Measurements from ENCODE around the gene GYPB.
"Not testable (repeated sequence)": the region's sequence is repeated elsewhere in the genome, so short reads cannot be mapped to it uniquely, and the experiment has no call there.

The GYPB gene

GRCh38 chr4:143996193-143996592, 23.0 kb downstream of the GYPB start:
- H3K9me3 ChIP-seq (ENCODE audit: control insufficient read depth, insufficient read depth, low read depth, low read length); POLR2A ChIA-PET; H3K4me3 ChIP-seq (ENCODE audit: low read depth, low read length); H3K36me3 ChIP-seq (ENCODE audit: control insufficient read depth in 2 of 2, insufficient read depth in 1 of 2, low read length in 2 of 2); CTCF ChIA-PET; H3K4me1 ChIP-seq (ENCODE audit: control insufficient read depth, insufficient read depth, low read length); H3K27ac ChIP-seq (ENCODE audit: extremely low read depth, low read depth, low read length): not testable (repeated sequence)

- CTCF ChIA-PET: not testable (repeated sequence)
Observed at GRCh38 chr4:143991761-143992160, 27.4 kb downstream of the GYPB start.

GRCh38 chr4:143990717-143991116, 28.5 kb downstream of the GYPB start:
- H3K27ac ChIP-seq (ENCODE audit: extremely low read depth, low read depth, low read length); H3K4me3 ChIP-seq (ENCODE audit: low read depth, low read length); H3K36me3 ChIP-seq (ENCODE audit: control insufficient read depth in 2 of 2, insufficient read depth in 1 of 2, low read length in 2 of 2); H3K4me1 ChIP-seq (ENCODE audit: control insufficient read depth, insufficient read depth, low read length); POLR2A ChIA-PET; CTCF ChIA-PET; H3K9me3 ChIP-seq (ENCODE audit: control insufficient read depth, insufficient read depth, low read depth, low read length): not testable (repeated sequence)

More at GRCh38 chr4:143991761-143992160, 27.4 kb downstream of the GYPB start:
- H3K4me1 ChIP-seq (ENCODE audit: control insufficient read depth, insufficient read depth, low read length); H3K9me3 ChIP-seq (ENCODE audit: control insufficient read depth, insufficient read depth, low read depth, low read length); H3K27ac ChIP-seq (ENCODE audit: extremely low read depth, low read depth, low read length); H3K4me3 ChIP-seq (ENCODE audit: low read depth, low read length); POLR2A ChIA-PET; H3K36me3 ChIP-seq (ENCODE audit: control insufficient read depth in 2 of 2, insufficient read depth in 1 of 2, low read length in 2 of 2): not testable (repeated sequence)

GRCh38 chr4:143986180-143986579, 33.0 kb downstream of the GYPB start:
- POLR2A ChIA-PET: no interaction called here

DNA sequence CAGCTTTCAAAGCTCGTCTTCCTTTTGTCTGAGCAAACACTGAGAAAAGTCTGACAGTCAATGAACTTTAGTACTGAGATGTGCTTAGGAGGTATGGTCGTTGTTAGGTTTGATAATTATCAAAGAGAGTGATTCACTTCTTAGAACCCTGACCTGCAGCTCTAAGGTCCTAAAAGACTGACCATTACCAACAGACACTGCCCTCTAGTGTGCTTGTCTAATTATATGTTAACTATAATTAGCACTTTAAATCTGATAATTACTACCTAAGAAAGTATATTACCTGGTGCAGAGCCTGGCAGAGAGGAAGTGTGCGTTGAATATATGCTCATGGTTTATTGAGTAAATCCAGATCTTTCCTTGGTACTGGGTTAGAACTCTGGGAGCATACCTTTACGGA, 38.4 kb downstream of the GYPB start:
- H3K9me3 ChIP-seq (ENCODE audit: control insufficient read depth, insufficient read depth, low read depth, low read length); H3K36me3 ChIP-seq (ENCODE audit: control insufficient read depth in 2 of 2, insufficient read depth in 1 of 2, low read length in 2 of 2); H3K4me1 ChIP-seq (ENCODE audit: control insufficient read depth, insufficient read depth, low read length); H3K27ac ChIP-seq (ENCODE audit: extremely low read depth, low read depth, low read length); H3K4me3 ChIP-seq (ENCODE audit: low read depth, low read length); POLR2A ChIA-PET: not testable (repeated sequence)
- CTCF ChIA-PET: interaction anchor here (0.6 to 0.8 kb wide), 2 partner anchors 208 to 299 kb away, joined by 3 read pairs; no protein-coding TSS in a partner anchor

More at GRCh38 chr4:143986180-143986579, 33.0 kb downstream of the GYPB start:
- Histone ChIP-seq H3K9me3 (ENCODE audit: control insufficient read depth, insufficient read depth, low read depth, low read length) (no peaks in the 10 kb centered on the region), H3K4me3 (ENCODE audit: low read depth, low read length) (no peak overlapping the region), H3K4me1 (ENCODE audit: control insufficient read depth, insufficient read depth, low read length) (no peaks in the 10 kb centered on the region), H3K36me3 (ENCODE audit: control insufficient read depth in 2 of 2, insufficient read depth in 1 of 2, low read length in 2 of 2) (no peaks in the 10 kb centered on the region), H3K27ac (ENCODE audit: extremely low read depth, low read depth, low read length) (no peak overlapping the region)
- CTCF ChIA-PET: no interaction called here
- TF ChIP-seq ZNF510 (tag by site-specific recombination; IDR thresholded peaks at IDR 0.05; ENCODE audit: insufficient replicate concordance) (no peak), ZNF473 (tag by site-specific recombination; IDR thresholded peaks at IDR 0.05) (no peak), ZNF16 (tag by site-specific recombination; IDR thresholded peaks at IDR 0.05; ENCODE audit: low read depth) (no peak), ZNF624 (tag by site-specific recombination; IDR thresholded peaks at IDR 0.05) (no peak), ZBTB6 (tag by site-specific recombination; IDR thresholded peaks at IDR 0.05) (no peak)
- TF ChIP-seq, protein P1, sequence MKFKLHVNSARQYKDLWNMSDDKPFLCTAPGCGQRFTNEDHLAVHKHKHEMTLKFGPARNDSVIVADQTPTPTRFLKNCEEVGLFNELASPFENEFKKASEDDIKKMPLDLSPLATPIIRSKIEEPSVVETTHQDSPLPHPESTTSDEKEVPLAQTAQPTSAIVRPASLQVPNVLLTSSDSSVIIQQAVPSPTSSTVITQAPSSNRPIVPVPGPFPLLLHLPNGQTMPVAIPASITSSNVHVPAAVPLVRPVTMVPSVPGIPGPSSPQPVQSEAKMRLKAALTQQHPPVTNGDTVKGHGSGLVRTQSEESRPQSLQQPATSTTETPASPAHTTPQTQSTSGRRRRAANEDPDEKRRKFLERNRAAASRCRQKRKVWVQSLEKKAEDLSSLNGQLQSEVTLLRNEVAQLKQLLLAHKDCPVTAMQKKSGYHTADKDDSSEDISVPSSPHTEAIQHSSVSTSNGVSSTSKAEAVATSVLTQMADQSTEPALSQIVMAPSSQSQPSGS (tag by site-specific recombination; IDR thresholded peaks at IDR 0.05; ENCODE audit: low read depth): no peak

- H3K36me3 ChIP-seq (ENCODE audit: control insufficient read depth in 2 of 2, insufficient read depth in 1 of 2, low read length in 2 of 2); H3K4me3 ChIP-seq (ENCODE audit: low read depth, low read length); H3K9me3 ChIP-seq (ENCODE audit: control insufficient read depth, insufficient read depth, low read depth, low read length); CTCF ChIA-PET; H3K27ac ChIP-seq (ENCODE audit: extremely low read depth, low read depth, low read length); POLR2A ChIA-PET; H3K4me1 ChIP-seq (ENCODE audit: control insufficient read depth, insufficient read depth, low read length): not testable (repeated sequence)
Observed at GRCh38 chr4:143975527-143975926, 43.7 kb downstream of the GYPB start.

DNA sequence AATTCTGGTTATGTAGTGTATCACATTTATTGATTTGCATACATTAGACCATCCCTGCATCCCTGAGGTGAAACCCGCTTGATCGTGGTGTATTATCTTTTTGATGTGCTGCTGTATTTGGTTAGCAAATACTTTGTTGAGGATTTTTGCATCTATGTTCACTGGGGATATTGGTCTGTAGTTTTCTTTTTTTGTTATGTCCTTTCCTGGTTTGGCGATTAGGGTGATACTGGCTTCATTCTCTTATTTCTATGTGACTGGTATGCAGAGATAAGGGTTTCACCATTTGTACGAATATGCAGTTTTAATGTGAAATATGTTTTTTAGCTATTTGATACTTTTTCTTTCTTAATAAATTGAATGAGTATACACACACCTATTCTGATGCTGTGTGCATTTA, 45.2 kb downstream of the GYPB start:
- H3K36me3 ChIP-seq (ENCODE audit: control insufficient read depth in 2 of 2, insufficient read depth in 1 of 2, low read length in 2 of 2); H3K9me3 ChIP-seq (ENCODE audit: control insufficient read depth, insufficient read depth, low read depth, low read length); CTCF ChIA-PET; H3K4me1 ChIP-seq (ENCODE audit: control insufficient read depth, insufficient read depth, low read length); H3K4me3 ChIP-seq (ENCODE audit: low read depth, low read length); H3K27ac ChIP-seq (ENCODE audit: extremely low read depth, low read depth, low read length); POLR2A ChIA-PET: not testable (repeated sequence)
